Subcutaneous abdominal adipose tissue (tissue), 5 donors: ENCODE results near the gene BRPF1.

Source experiments
- H3K27ac ChIP-seq: one replicate; pipeline ENCODE4 v1.7.0; 2013; ENCODE audit warnings: low read depth, mild to moderate bottlenecking, inconsistent platforms, low read length, moderate library complexity
- H3K27me3 ChIP-seq, 5 donors: one replicate each; pipeline ENCODE4 v1.7.0; 2013; ENCODE audit warnings: low read length in 5 of 5, inconsistent platforms in 1 of 5; ENCODE audit not compliant: control insufficient read depth in 5 of 5, insufficient read depth in 4 of 5
- H3K36me3 ChIP-seq, 5 donors: one replicate each; pipeline ENCODE4 v1.7.0; 2013; ENCODE audit warnings: low read length in 5 of 5; ENCODE audit not compliant: control insufficient read depth in 5 of 5, insufficient read depth in 5 of 5
- H3K4me1 ChIP-seq, 5 donors: one replicate each; pipeline ENCODE4 v1.7.0; 2013; ENCODE audit warnings: low read length in 5 of 5, mild to moderate bottlenecking in 3 of 5, moderate library complexity in 1 of 5; ENCODE audit not compliant: control insufficient read depth in 5 of 5, insufficient read depth in 5 of 5
- H3K4me3 ChIP-seq, 5 donors: one replicate each; pipeline ENCODE4 v1.7.0; 2013; ENCODE audit warnings: low read length in 5 of 5, low read depth in 1 of 5
- H3K9ac ChIP-seq, 5 donors: one replicate each; pipeline ENCODE4 v1.7.0; 2013; ENCODE audit warnings: low read length in 5 of 5, mild to moderate bottlenecking in 4 of 5, moderate library complexity in 3 of 5
- H3K9me3 ChIP-seq, 5 donors: one replicate each; pipeline ENCODE4 v1.7.0; 2013; ENCODE audit warnings: low read length in 5 of 5; ENCODE audit not compliant: control insufficient read depth in 5 of 5
- donor health status: healthy.
- donor health status: healthy.
- donor health status: healthy.
- donor health status: healthy.
- donor health status: healthy.

The BRPF1 gene

GRCh38 chr3:9746330-9746729 lies 14.8 kb downstream of the BRPF1 start:
- Histone ChIP-seq H3K9me3 (no peaks in the 10 kb centered on the region), H3K36me3 (peaks cover 8 to 76% (median 69%) of the 10 kb centered on the region in 5 donors)

GRCh38 chr3:9747267-9747666 lies 15.7 kb downstream of the BRPF1 start:
- H3K9me3 ChIP-seq: no peaks in the 10 kb centered on the region
- no peak overlapping the region for H3K27ac ChIP-seq
- H3K4me3 ChIP-seq: no peak overlapping the region
- no peaks in the 10 kb centered on the region for H3K27me3 ChIP-seq
- peaks cover 6 to 28% (median 24%) of the 10 kb centered on the region in 5 donors for H3K4me1 ChIP-seq
- peak overlapping the region in 1 of 5 donors; percentile 32 for H3K9ac ChIP-seq
- peaks cover 8 to 76% (median 67%) of the 10 kb centered on the region in 5 donors for H3K36me3 ChIP-seq

More at GRCh38 chr3:9746330-9746729, 14.8 kb downstream of the BRPF1 start:
- peaks cover 6 to 23% (median 21%) of the 10 kb centered on the region in 5 donors for H3K4me1 ChIP-seq
- no peak overlapping the region for H3K27ac ChIP-seq
- H3K4me3 ChIP-seq: no peak overlapping the region
- no peak overlapping the region for H3K9ac ChIP-seq
- no peaks in the 10 kb centered on the region for H3K27me3 ChIP-seq

GRCh38 chr3:9748031-9748430 lies 16.5 kb downstream of the BRPF1 start:
- Histone ChIP-seq H3K27ac (no peak overlapping the region), H3K4me1 (peaks cover 6 to 28% (median 24%) of the 10 kb centered on the region in 5 donors), H3K9ac (no peak overlapping the region), H3K36me3 (peaks cover 4 to 72% (median 61%) of the 10 kb centered on the region in 5 donors), H3K27me3 (no peaks in the 10 kb centered on the region), H3K9me3 (no peaks in the 10 kb centered on the region), H3K4me3 (no peak overlapping the region)

- H3K9ac ChIP-seq: peak overlapping the region; percentile 38 to 83 (median 65)
- H3K27ac ChIP-seq: peak overlapping the region; percentile 75
- H3K27me3 ChIP-seq: no peaks in the 10 kb centered on the region
- no peaks in the 10 kb centered on the region for H3K9me3 ChIP-seq
- H3K4me3 ChIP-seq: peak overlapping the region; percentile 71 to 93 (median 90)
- H3K36me3 ChIP-seq: peaks cover 4 to 68% (median 50%) of the 10 kb centered on the region in 5 donors
- H3K4me1 ChIP-seq: peaks cover 6 to 28% (median 25%) of the 10 kb centered on the region in 5 donors
These were observed 17.7 kb downstream of the BRPF1 start for GRCh38 chr3:9749296-9749644.

GRCh38 chr3:9749645-9750555 lies 18.4 kb downstream of the BRPF1 start, which contains the start of gene OGG1:
OGG1 (plus strand) TSS chr3:9749952; CDS start chr3:9750287, 335 bp downstream.
- peaks cover 4 to 68% (median 49%) of the 10 kb centered on the region in 5 donors for H3K36me3 ChIP-seq
- H3K27ac ChIP-seq: peak within 1 kb of the TSS; percentile 75

GRCh38 chr3:9750556-9751411 lies 19.2 kb downstream of the BRPF1 start:
- H3K9me3 ChIP-seq: no peaks in the 10 kb centered on the region
- H3K27me3 ChIP-seq: no peaks in the 10 kb centered on the region
- peak overlapping the region; percentile 71 to 93 (median 90) for H3K4me3 ChIP-seq
- H3K36me3 ChIP-seq: peaks cover 3 to 62% (median 40%) of the 10 kb centered on the region in 5 donors
- peak overlapping the region; percentile 75 for H3K27ac ChIP-seq
- H3K9ac ChIP-seq: peak overlapping the region; percentile 75 to 81 (median 75)
- H3K4me1 ChIP-seq: peaks cover 6 to 40% (median 34%) of the 10 kb centered on the region in 5 donors

More at GRCh38 chr3:9749645-9750555, 18.4 kb downstream of the BRPF1 start, which contains the start of gene OGG1:
- Histone ChIP-seq H3K9ac (peak within 1 kb of the TSS; percentile 75 to 83 (median 77)), H3K9me3 (no peaks in the 10 kb centered on the region), H3K4me1 (peaks cover 6 to 35% (median 30%) of the 10 kb centered on the region in 5 donors), H3K4me3 (peak within 1 kb of the TSS; percentile 71 to 93 (median 90)), H3K27me3 (no peaks in the 10 kb centered on the region)

- no peaks in the 10 kb centered on the region for H3K27me3 ChIP-seq
- no peaks in the 10 kb centered on the region for H3K9me3 ChIP-seq
- H3K9ac ChIP-seq: peak overlapping the region in 3 of 5 donors; percentile 21 to 44 (median 28)
- H3K36me3 ChIP-seq: peaks cover 5 to 73% (median 50%) of the 10 kb centered on the region in 5 donors
- H3K4me3 ChIP-seq: no peak overlapping the region
- peak overlapping the region; percentile 52 for H3K27ac ChIP-seq
- peaks cover 6 to 33% (median 27%) of the 10 kb centered on the region in 5 donors for H3K4me1 ChIP-seq
These were observed 23.1 kb downstream of the BRPF1 start for GRCh38 chr3:9754678-9755077.

GRCh38 chr3:9757427-9757826 lies 25.9 kb downstream of the BRPF1 start:
- H3K36me3 ChIP-seq: peaks cover 5 to 88% (median 63%) of the 10 kb centered on the region in 5 donors
- no peak overlapping the region for H3K9ac ChIP-seq
- no peak overlapping the region for H3K27ac ChIP-seq
- no peaks in the 10 kb centered on the region for H3K27me3 ChIP-seq
- no peak overlapping the region for H3K4me3 ChIP-seq
- peaks cover 0 to 13% (median 10%) of the 10 kb centered on the region in 5 donors for H3K4me1 ChIP-seq
- no peaks in the 10 kb centered on the region for H3K9me3 ChIP-seq

- no peaks in the 10 kb centered on the region for H3K27me3 ChIP-seq
- peaks cover 7 to 88% (median 80%) of the 10 kb centered on the region in 5 donors for H3K36me3 ChIP-seq
- H3K27ac ChIP-seq: no peak overlapping the region
These were observed 29.4 kb downstream of the BRPF1 start for GRCh38 chr3:9760779-9761505.

More at GRCh38 chr3:9760779-9761505, 29.4 kb downstream of the BRPF1 start:
- Histone ChIP-seq H3K9ac (no peak overlapping the region), H3K4me3 (no peak overlapping the region), H3K9me3 (no peaks in the 10 kb centered on the region), H3K4me1 (peaks cover 0 to 2% (median 0%) of the 10 kb centered on the region in 5 donors)
